Stimulated activated CD4-positive, alpha-beta T cell treated with anti-CD3 and anti-CD28 coated beads, Interleukin-2, amount 100 ng/mL, for 24 hours (primary cell): Measurements from ENCODE around the gene SLC9A7.

Experiments
- DNase-seq, 2 donors: peaks; one replicate each; pipeline ENCODE4 v3.0.0-alpha.2; 2020

The SLC9A7 gene

DNA sequence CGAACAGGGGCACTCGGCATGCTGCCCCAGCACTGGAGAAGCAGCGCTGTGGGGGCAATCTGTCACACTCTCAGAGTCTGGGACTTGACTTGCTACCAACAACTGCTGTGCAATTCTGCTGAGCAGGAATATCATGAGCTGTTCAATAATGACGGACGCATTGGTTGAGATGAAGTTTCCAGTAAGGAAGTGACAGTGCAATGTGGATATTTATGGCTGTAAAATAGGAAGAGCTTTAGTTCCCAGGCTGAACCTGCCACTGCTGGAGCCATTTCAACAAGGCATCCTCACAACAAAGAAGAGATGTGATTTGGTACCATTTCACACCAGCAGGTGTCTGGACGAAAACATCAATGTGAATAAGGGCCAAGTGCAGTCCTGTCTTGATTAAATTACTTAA lies 161.1 kb downstream of the SLC9A7 start:
- no peak for DNase-seq

DNA sequence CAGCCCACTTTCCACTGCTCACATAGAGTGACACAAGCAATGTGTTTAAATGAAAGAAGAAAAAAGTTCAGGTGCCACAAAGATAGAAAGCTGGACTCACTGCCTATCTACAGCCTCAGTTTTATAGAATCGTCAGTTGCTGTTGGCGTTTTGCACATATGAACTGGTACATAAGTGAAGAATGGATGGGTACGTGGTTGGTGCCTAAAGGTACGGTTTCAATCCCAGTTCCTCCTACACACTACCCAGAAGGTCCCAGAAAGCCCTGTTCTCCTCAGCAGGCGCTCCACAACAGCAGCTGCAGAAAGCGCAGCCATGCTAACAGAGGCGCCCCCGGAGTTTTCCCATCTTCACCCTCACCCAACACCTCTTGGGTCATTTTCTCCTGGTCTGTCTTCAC lies 161.7 kb downstream of the SLC9A7 start:
- no peak for DNase-seq

DNA sequence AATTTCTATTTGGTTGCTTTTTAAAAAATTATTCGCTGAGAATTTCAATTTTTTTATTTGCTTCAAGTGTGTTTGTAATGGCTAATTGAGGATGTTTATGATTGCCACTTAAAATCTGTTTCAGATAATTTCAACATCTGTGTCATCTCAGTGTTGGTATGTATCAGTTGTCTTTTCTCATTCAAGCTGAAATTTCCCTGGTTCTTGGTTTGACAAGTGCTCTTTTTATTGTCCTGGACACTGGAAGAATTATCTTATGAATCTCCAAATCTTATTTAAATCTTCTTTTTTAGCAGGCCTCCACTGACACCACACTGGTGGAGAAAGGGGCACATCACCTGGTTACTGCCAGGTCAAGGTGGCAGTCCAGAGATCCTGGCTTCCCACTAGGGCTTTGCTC lies 163.8 kb downstream of the SLC9A7 start:
- DNase-seq = no peak

DNA sequence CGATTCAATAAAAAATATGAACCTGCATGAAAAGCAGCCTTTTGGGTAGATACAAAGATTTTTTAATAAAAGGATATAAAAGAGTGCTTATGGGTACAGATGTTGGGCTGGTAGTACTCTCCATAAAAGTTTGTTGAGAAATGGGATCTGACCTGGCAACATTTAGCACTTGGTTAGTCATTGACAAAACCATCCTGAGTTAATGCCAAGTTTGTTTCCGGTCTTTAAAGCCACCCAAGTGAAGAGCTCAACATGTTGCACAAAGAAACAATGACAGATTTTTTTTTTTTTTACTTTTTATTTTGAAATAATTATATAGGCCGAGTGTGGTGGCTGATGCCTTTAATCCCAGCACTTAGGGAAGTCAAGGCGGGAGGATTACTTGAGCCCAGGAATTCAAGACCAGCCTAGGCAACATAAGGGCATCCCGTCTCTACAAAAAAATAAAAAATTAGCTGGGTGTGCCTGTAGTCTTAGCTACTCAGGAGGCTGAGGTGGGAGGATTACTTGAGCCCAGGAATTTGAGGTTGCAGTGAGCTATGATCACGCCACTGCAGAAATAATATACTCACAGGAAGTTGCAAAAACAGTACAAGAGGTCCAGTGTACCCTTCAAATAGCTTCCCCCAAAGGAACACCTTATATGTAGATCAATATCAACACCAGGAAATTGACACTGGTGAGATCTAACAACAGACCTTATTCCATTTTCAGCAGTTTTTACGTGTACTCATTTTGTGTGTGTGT lies 168.8 kb downstream of the SLC9A7 start:
- DNase-seq = no peak

DNA sequence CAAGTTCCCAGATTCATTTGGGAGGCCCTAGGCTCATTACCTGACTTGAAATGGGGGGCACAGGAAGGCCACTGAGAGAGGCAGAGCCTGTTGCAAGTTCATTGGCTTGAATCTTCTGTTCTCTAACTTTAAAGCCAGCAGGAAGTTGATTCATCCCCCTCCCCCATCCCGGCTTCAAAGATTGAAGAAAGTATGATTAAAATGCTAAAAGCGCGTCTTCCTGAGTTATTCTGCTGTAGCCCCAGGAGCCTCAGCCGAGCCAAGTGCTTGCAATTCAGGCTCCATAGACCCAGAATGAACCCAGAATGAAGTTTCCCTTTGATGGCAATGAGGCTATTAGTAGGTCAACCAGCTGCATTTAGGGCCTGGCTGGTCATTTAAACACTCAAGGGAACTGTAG lies 170.7 kb downstream of the SLC9A7 start:
- DNase-seq = peak; percentile 32 to 47

DNA sequence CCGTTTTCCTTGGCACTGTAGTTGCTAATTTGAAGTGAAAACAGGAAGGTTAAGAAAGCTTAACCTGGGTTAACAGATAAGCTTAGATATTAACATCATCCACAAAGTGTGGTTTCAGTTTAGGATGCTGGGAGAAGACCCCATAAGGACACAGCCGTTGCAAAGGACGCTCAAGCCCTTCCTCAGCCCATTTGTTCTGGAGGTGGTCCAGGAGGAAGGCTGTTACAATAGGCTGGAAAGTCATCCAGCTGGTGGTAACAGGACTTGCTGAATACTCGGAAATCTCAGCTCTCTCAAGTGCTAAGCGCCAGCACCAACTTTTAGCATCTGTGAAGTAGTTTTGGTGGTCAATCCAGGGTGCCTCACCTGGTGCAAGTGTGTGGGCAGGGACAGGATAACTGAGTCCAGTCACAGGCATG lies 171.2 kb downstream of the SLC9A7 start:
- no peak for DNase-seq

DNA sequence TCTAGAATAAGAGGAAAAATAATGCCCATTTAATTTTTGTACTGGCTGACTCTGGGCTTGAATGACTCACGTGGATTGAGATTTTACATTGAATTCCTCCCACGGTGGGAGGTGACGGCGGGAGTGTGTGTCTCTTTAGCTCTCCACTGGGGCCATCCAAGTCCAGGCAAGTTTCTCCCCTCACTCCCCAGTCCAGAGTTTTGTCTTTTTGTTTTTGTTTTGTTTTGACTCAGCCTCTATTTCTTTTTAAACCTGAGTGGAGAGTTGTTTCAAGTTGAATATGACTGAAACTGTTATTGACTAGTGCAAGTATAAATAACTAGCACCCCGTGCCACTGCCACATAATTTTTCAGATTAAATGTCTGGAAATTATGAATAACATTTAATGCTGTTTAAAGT lies 171.8 kb downstream of the SLC9A7 start:
- DNase-seq = peak in 1 of 2 donors; percentile 13

DNA sequence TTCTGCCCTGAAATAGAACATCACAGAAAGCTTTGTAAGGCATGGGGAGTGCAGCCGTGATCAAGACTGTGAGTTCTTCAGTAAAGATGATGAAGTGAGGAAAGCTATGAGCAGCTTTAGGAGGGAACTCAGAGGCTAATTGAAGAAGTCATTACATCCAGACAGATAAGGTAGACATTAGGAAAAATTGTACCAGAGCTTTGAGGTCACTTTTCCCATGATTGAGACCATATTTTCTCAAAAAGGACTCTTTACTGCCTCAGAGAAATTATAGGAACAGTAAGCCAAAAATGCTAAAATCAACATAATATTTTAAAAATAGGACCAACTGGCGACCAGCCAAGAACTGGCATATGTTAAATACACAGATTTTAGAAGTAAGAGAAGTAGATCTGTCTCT lies 174.2 kb downstream of the SLC9A7 start:
- DNase-seq = no peak

DNA sequence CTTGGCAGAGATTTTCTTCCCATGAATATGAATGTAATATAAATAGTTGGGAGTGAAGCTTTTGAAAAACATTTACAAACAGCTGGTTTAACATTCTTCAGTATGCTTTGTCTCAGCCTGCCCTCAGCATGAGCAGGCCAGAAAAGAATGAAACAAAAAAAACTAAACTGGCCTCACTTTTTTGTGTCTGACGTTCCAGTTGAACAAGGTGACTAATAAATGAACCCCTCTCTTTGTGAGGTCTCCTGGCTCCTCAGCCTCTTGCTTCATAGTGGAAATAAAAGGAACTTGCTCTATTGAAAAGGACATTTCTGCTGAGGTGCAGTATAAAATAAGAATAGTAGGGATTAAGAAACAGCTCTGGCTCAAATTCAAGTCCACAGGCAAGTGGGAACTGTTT lies 176.0 kb downstream of the SLC9A7 start:
- DNase-seq = no peak

DNA sequence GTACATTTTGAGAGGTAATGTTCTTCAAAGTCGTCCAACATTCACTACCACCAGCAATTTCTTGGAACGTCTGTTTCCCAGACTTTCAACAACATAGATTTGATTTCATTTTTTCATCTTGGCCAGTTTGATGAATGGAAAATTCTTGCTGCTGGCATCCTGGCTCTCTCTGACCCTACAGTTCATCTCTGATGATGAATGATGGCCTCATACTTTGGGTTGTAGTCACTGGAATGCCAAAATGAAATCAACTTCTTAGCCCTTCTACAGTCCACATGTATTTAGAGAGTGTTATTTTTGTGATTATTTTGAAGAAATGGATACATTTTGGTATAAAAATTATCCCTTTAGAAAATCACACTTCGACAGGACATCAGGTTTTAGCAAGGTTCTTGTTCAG lies 176.6 kb downstream of the SLC9A7 start:
- DNase-seq = no peak

DNA sequence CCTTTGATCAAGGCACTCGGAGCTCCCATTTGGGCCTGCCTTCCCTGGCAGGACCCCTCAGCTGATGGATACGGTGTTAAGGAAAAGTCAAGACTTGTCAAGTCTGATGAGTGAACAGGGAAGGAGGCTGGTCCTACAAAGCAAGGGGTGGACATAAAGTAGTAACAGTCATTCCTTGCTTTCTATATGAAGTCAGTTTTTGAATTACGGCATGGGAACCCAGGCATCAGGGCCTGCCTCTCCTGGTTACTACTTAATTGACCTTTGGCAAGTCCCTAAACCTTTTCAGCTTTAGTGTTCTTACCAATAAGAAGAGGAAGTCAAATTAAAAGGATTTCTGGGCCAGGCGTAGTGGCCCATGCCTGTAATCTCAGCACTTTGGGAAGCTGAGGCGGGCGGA lies 178.3 kb downstream of the SLC9A7 start:
- no peak for DNase-seq

DNA sequence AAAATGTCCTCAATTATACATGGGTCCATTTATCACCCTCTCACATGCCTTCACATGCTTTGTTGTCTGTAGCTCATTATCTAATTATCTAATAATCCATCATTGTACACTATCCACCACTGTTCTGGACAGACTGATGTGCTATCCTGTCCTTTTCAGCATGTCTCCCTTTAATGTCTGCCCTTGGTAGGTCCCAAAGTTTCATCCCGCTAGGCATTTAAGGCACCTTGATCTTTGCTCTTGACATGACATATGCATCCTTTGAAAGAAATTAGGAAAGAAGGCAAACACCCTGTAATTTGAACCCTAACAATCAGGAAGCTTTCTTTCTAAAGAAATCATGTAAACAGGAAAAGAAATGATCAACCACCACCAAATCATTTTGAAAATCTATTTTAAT lies 179.7 kb downstream of the SLC9A7 start:
- DNase-seq = no peak

DNA sequence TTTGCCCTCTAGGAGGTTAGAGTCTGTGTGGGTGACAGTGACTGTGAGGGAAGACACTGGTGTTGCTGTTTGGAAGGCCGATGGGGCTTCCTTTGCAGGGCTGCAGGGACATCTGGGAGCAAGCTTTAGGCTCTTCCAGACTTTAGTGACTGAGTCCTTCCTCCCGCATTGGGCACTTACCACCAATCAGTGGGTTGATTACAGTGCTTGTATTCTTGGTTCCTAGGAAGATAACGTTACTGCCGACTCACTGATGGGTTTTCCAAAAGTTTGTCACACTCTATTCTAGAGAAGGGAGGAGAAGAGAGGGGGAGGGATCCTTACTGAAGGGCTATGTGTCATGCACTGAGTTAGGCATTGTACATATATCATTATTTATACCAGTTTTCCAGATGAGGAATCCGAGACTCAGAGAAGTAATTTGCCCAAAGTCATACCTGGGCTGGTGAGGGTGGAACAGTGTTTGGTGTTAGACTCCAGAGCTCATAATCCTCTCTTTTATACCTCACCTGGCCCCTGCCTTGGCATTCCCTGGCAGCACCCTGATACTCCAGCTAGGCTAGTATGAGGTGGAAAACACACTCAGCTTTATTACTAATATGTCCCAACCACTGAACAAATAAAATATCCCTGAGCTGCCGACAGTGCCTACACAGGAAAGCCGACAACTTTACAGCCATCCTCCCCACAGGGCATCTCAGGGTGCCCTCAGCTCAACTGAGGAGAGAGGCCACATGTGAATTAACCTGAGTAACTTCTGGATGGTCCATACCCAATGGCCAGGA lies 181.5 kb downstream of the SLC9A7 start:
- no peak for DNase-seq

DNA sequence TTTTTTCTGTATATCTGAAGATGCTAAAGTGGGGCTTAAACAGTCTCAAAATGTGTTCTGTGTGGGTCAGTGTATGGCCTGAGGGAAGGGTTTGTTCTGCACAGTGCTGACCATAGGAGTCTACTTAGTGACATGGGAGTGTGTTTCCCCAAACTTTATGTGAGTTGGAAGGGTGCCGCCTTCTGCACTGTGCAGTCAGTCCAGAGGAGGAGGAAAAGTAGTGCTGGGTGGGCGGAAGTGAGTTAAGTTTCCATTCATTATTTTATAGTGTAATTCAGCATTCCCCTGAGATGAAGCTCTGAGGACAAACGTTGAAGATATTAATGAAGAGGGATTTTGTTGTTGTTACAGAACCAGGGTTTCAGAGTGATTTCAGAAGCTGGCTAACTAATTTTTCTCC lies 182.5 kb downstream of the SLC9A7 start:
- DNase-seq = no peak

DNA sequence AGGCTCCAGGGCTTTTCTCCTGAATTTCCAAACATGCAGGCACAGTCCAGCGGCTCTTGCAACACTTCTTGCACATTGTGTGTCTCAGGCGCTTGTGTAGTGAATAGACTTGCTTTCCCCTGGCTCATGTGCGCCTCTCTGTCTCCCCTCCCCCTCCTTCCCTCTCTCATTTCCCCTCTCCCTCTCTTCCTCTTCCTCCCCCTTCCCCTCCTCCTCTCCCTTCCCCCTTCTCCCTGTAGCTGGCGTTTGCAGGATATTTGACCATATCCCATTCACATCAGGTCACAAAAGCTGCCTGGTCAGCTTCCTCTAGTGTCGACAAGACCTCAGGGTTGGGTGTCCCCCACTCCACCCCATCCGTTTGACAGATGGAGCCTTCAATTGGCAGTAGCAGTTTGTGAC lies 182.9 kb downstream of the SLC9A7 start:
- no peak for DNase-seq

DNA sequence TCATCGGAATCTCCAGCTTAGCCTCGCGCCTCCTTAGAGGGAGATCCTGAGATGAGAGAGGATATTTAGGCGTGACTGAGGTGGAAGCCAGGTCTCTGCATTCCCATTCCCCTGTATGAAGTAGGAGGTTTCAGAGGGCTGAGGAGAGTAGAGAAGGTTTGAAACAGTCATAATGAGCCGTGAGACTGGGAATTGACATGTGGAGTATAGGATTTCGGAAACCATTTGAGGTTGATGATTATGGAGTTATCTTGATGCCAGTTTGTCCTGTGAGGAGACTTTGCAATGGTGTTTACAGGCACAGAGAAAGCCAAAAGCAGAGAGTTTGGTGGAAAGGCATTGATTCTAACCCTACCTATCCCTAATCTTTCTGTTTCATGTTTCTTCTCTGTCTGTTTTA lies 183.3 kb downstream of the SLC9A7 start:
- no peak for DNase-seq

DNA sequence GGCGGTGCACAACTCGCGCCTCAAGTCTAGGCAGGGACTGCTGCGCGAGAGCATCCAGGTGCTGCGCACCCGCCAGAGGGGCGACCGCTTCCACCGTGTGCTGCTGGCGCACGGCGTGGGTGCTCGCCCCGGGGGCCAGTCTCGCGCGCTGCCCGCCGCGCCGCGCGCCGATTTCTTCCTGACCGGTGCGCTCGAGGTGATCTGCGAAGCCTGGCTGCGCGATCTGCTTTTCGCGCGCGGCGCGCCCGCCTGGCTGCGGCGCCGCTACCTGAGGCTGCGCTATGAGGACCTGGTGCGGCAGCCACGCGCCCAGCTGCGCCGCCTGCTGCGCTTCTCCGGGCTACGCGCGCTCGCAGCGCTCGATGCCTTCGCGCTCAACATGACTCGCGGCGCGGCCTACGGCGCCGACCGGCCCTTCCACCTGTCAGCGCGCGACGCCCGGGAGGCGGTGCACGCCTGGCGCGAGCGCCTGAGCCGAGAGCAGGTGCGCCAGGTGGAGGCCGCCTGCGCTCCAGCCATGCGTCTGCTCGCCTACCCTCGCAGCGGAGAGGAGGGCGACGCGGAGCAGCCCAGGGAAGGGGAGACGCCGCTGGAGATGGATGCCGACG lies 184.0 kb downstream of the SLC9A7 start:
- peak; percentile 32 to 41 for DNase-seq

DNA sequence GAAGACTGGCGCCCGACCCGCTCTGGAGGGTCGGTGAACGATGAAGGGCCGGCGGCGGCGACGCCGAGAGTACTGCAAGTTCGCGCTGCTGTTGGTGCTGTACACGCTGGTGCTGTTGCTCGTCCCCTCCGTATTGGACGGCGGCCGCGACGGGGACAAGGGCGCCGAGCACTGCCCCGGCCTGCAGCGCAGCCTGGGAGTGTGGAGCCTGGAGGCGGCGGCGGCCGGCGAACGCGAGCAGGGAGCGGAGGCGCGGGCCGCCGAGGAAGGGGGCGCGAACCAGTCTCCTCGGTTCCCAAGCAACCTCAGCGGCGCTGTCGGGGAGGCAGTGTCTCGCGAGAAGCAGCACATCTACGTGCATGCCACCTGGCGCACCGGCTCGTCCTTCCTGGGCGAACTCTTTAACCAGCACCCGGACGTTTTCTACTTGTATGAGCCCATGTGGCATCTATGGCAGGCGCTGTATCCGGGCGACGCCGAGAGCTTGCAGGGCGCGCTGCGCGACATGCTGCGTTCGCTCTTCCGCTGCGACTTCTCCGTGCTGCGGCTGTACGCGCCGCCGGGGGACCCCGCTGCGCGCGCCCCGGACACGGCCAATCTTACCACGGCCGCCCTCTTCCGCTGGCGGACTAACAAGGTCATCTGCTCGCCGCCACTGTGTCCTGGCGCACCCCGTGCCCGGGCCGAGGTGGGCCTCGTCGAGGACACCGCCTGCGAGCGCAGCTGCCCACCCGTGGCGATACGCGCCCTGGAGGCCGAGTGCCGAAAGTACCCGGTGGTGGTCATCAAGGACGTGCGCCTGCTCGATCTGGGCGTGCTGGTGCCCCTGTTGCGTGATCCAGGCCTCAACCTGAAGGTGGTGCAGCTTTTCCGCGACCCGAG lies 184.8 kb downstream of the SLC9A7 start:
- DNase-seq = peak; percentile 51 to 59

DNA sequence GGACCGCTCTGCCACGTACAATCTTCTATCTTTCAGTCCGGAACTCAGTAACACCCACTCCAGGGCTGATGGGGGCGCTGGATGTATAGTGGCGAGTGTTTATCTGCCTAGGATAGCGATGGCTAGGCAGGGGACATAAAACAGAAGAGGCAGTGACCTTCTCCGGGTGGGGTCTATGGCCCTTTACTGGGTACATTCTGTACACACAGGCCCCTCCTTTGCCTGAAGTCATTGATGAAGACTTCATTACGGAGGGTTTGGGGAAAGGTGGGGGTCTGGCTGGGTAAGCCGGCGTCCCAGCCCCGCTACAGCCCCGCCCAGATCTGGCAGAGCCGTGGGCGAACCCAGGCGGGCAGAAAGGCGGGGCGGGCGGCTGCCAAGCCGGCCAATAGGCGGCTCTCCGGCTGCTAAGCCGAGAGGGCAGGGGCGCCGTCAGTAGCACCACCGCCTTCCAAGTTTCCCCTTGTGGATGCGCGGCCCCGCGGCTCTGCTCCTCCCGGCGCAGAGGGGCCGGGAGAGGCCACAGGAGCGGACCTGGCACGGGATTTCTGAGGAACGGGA lies 185.5 kb downstream of the SLC9A7 start, which contains the start of gene CHST7:
Gene CHST7, plus strand, starts transcription at position 435 of the 561 bp plus-strand sequence. CDS start 167 bp downstream, outside the sequence.
- DNase-seq = peak; percentile 57 to 65

DNA sequence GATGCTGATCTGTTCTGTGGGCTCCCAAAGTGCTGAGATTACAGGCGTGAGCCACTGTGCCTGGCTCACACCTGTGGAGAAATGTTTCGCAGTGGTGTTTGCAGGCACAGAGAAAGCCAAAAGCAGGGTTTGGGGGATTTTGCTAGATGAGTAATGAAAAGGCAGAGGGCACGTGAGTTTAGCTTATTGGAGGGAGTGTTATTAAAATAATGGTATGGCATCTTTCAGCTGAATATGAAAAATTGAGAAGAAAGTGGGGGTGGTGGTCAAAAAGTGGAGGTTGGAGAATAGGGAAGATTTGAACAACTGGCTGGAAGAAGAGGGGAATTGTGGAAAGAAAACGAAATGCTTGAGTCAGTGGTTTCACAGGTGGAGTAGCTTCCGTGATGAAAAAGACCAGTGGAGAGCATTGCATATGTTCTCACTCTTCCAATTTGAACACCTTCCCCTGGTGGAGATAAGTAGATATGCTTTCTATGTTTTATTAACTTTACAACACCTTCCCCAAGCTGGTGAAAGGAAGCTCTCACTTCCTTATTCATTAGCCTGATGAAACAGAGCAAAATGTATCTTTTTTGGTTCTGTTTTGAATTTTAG lies 186.5 kb downstream of the SLC9A7 start:
- DNase-seq = peak; percentile 36 to 52

DNA sequence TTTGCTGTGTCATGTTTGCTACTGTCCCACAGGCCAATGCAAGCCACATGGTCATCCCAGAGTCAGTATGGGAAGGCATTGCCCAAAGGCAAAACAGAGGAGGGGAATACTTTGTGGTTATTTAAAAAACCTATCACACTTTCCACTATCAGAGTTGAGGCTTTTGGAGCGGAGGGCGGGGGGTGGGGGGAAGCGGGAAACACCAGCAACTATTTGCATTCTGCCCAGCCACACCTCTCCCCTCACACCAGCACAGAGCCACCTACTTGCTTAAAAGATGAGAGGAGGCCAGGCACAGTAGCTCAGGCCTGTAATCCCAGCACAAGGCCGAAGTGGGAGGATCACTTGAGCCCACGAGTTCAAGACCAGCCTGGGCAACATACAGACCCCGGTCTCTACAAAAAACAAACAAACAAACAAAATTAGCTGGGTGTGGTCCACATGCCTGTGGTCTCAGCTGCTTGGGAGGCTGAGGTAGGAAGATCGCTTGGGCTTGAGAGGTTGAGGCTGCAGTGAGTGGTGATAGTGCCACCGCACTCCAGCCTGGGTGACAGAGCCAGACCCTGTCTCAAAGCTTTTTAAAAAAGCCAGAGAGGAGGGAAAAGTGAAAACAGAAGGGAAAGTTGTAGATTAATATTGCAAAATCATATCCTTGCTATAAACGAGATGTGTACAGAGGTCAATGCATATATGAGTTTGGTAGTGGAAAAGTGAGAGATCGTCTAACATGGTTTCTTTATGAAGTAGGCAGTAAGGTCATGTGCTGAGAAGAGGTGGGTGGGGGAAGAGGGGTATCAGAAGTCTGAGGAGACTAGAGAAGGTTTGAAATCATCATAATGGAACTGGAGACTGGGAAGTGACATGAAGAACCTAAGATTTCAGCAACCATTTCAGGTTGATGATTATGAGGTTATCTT lies 187.2 kb downstream of the SLC9A7 start:
- peak in 1 of 2 donors; percentile 10 for DNase-seq
